Measurements from ENCODE around the gene USP12. TPM values are rescaled to one million over a fixed set of nuclear protein-coding genes. Genes with fewer than 3 reads are reported as not detected.
A peak's percentile ranks its signal among the peaks of the same experiment; 100 is the strongest.

The USP12 gene
- total RNA-seq, 4 donors from 2014 or later: 25.9 to 57.2 (median 47.8) TPM

GRCh38 chr13:27052551-27053208 lies 118.9 kb downstream of the USP12 start:
- TF ChIP-seq CTCF (IDR thresholded peaks at IDR 0.05): no peak
- TF ChIP-seq POLR2A (IDR thresholded peaks at IDR 0.05): no peak
- no peak for TF ChIP-seq EP300 (IDR thresholded peaks at IDR 0.05; ENCODE audit: low read depth)
- TF ChIP-seq POLR2AphosphoS5 (IDR thresholded peaks at IDR 0.05): no peak
- Histone ChIP-seq H3K27me3 (no peaks in the 10 kb centered on the region), H3K27ac (no peak overlapping the region), H3K36me3 (no peaks in the 10 kb centered on the region), H3K4me3 (no peak overlapping the region), H3K9me3 (no peaks in the 10 kb centered on the region), H3K4me1 (no peaks in the 10 kb centered on the region)
- intact Hi-C loops (cut with DNase I; ENCODE audit: low total_unique reads) (no loop called here), in situ Hi-C loops (cut with MboI; ENCODE audit: low pct_ligation_motif_present in 1 of 4, low pct_unique_long_range_greater_than_20kb in 1 of 4, low sequenced_read_pairs in 3 of 4) (no loop called here)
- 78 to 80% methylated on average over 6 of the region's 6 CpGs for WGBS, 2 donors (ENCODE audit: low coverage in 1 of 2)
- no peak for DNase-seq

GRCh38 chr13:27047081-27047480 lies 124.5 kb downstream of the USP12 start:
- no peaks in the 10 kb centered on the region for H3K27me3 ChIP-seq
- TF ChIP-seq POLR2AphosphoS5 (IDR thresholded peaks at IDR 0.05) (no peak), CTCF (IDR thresholded peaks at IDR 0.05) (no peak), EP300 (IDR thresholded peaks at IDR 0.05; ENCODE audit: low read depth) (no peak), POLR2A (IDR thresholded peaks at IDR 0.05) (no peak)
- H3K27ac ChIP-seq: no peak overlapping the region
- H3K4me1 ChIP-seq: peaks cover 0 to 5% (median 0%) of the 10 kb centered on the region in 4 donors
- H3K9me3 ChIP-seq: no peaks in the 10 kb centered on the region
- in situ Hi-C loops (cut with MboI; ENCODE audit: low pct_ligation_motif_present in 1 of 4, low pct_unique_long_range_greater_than_20kb in 1 of 4, low sequenced_read_pairs in 3 of 4) (no loop called here), intact Hi-C loops (cut with DNase I; ENCODE audit: low total_unique reads) (no loop called here)
- H3K4me3 ChIP-seq: no peak overlapping the region
- 74 to 88% methylated on average over 3 to 13 of the region's 13 CpGs for WGBS, 2 donors (ENCODE audit: low coverage in 1 of 2)
- DNase-seq: no peak
- no peaks in the 10 kb centered on the region for H3K36me3 ChIP-seq

- H3K9me3 ChIP-seq: no peaks in the 10 kb centered on the region
- H3K36me3 ChIP-seq: no peaks in the 10 kb centered on the region
- H3K27ac ChIP-seq: no peak overlapping the region
- no peaks in the 10 kb centered on the region for H3K27me3 ChIP-seq
- TF ChIP-seq CTCF (IDR thresholded peaks at IDR 0.05): no peak
- no peak for TF ChIP-seq EP300 (IDR thresholded peaks at IDR 0.05; ENCODE audit: low read depth)
- TF ChIP-seq POLR2AphosphoS5 (IDR thresholded peaks at IDR 0.05): no peak
- TF ChIP-seq POLR2A (IDR thresholded peaks at IDR 0.05): no peak
- no peak for DNase-seq
- 68 to 88% methylated on average over 5 to 13 of the region's 15 CpGs for WGBS, 2 donors (ENCODE audit: low coverage in 1 of 2)
- peaks cover 0 to 12% (median 6%) of the 10 kb centered on the region in 4 donors for H3K4me1 ChIP-seq
- in situ Hi-C loops (cut with MboI; ENCODE audit: low pct_ligation_motif_present in 1 of 4, low pct_unique_long_range_greater_than_20kb in 1 of 4, low sequenced_read_pairs in 3 of 4) (no loop called here), intact Hi-C loops (cut with DNase I; ENCODE audit: low total_unique reads) (no loop called here)
- H3K4me3 ChIP-seq: no peak overlapping the region
Measured at GRCh38 chr13:27044837-27045570, 126.6 kb downstream of the USP12 start.

GRCh38 chr13:27043013-27043412 lies 128.6 kb downstream of the USP12 start:
- Histone ChIP-seq H3K27ac (peak overlapping the region; percentile 41 to 58 (median 48)), H3K4me1 (peaks cover 0 to 17% (median 9%) of the 10 kb centered on the region in 4 donors), H3K27me3 (no peaks in the 10 kb centered on the region), H3K4me3 (no peak overlapping the region), H3K36me3 (no peaks in the 10 kb centered on the region), H3K9me3 (no peaks in the 10 kb centered on the region)
- no peak for DNase-seq
- in situ Hi-C loops (cut with MboI; ENCODE audit: low pct_ligation_motif_present in 1 of 4, low pct_unique_long_range_greater_than_20kb in 1 of 4, low sequenced_read_pairs in 3 of 4) (no loop called here), intact Hi-C loops (cut with DNase I; ENCODE audit: low total_unique reads) (no loop called here)
- TF ChIP-seq POLR2A (IDR thresholded peaks at IDR 0.05) (no peak), CTCF (IDR thresholded peaks at IDR 0.05) (no peak), POLR2AphosphoS5 (IDR thresholded peaks at IDR 0.05) (peak in 2 of 3 donors; percentile 16 to 19)
- 23 to 67% methylated on average over 2 to 6 of the region's 6 CpGs for whole genome bisulfite sequencing, 2 donors (ENCODE audit: low coverage in 1 of 2)
